Measurements from ENCODE around the gene IL17B. TPM values are rescaled to one million over a fixed set of nuclear protein-coding genes. Genes with fewer than 3 reads are reported as not detected.
"Not testable (repeated sequence)": the region's sequence is repeated elsewhere in the genome, so short reads cannot be mapped to it uniquely, and the experiment has no call there.

The IL17B gene
- total RNA-seq, 1 experiment from 2014 or later, result not detected

DNA sequence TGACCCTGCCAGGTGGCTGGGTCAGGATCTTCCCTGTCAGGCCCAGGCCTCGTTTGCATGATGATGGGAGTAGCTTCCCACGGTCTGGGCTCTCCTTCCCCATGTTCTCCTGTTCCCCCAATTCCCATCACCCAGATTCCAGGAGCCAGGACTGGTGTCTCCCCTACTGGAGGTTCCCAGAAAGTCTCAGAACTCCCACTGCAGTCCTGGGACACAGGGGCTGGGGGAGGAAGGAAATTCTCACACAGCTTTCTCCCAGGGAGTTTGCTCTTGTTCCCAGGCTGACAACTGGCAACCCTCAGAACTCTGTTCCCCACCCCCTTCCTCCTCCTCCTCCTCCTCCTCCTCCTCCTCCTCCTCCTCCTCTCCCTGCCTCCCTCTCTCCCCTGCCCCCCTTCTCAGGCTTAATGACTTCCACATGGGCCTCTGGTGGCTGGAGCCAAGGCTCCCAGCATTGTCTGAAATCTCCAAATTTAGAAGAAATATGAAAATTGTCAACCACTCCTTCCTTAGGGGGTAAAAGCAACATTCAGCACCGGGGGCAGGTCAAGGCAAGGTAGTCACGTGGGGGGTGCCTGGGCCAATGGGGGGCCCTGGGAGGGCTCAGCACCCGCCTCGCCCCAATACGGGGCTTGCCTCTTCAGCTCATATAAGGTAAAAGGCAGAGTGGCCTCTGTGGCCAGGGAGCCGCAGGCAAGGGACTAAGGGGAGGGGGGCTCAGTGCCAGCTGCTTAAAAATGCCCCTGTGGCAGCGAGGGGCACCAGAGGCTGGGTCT is 27.3 kb upstream of the IL17B start:
- no peak for DNase-seq
- no peaks in the 10 kb centered on the region for H3K9me3 ChIP-seq
- H3K36me3 ChIP-seq, result no peaks in the 10 kb centered on the region
- H3K27me3 ChIP-seq, result no peaks in the 10 kb centered on the region
- H3K4me3 ChIP-seq, result no peak overlapping the region

DNA sequence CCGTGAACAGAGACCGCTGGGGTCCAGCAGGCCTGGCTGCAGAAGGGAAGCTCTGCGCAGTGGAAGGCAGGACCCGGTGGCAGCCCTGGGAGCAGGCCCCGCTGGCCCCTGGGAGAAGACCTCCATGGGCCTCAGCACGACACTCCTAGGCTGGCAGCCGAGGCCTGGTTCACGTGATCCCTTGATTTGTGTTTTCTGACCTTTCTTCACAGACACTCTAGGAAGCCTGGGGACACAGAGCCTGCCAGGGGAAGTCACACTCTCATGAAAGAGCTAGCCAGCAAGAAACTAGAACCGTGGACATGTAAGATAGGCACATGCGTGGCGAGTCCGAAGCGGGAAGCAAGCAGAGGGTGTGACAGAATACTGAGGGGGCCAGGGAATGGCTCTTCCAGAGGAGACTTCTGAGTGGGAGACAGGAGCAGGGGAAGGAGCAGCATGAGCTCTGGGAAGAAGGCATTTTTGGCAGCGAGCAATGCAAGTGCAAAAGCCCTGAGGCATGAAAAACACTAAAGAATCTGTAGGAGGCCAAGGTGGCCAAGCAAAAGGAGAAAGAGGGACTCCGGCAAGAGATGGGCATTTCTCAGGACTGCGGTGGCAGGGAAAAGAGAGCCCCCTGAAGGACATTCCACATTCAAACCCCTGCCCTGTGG is 26.6 kb upstream of the IL17B start:
- Histone ChIP-seq H3K9me3 (no peaks in the 10 kb centered on the region), H3K27me3 (no peaks in the 10 kb centered on the region), H3K4me3 (no peak overlapping the region), H3K36me3 (no peaks in the 10 kb centered on the region)
- DNase-seq, result no peak

DNA sequence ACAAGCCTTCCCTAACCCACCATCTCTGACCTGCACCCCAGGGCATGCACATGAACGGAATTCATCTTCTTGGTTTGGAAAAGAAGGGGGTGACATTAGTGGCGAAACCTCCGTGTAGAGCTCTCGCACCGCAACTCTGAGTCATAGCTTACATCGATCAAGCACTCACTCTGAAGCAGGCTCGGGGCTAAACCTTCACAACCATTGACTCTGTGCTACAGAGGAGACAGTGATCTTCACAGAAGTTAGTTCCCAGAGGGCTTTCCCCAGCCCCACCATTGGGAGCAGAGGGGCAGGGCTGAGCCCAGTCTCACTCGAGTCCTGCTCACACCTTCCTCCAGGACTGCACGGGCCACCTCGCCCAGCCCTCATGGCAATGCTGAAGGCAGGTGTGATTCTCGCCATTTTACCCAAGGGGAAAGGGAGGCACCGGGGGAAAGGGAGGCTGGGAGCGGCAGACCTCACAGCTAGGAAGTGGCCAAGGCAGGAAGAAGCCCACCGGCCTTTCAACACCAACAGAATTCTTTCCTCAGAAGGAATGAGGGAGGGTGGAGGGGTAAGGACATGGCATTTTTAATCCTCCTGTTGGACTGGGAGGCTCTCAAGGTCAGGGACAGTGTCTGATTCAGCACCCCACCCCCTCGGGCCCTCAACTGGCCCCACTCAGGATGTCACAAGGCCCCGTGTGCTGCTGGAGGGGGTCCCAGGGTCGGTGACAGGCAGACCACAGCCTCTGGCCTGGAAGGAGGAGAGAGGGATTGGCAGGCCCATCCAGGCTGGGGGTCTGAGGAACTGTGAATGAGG is 25.9 kb upstream of the IL17B start:
- H3K9me3 ChIP-seq, result no peaks in the 10 kb centered on the region
- no peak overlapping the region for H3K4me3 ChIP-seq
- no peaks in the 10 kb centered on the region for H3K36me3 ChIP-seq
- DNase-seq, result peak; percentile 20
- no peaks in the 10 kb centered on the region for H3K27me3 ChIP-seq

DNA sequence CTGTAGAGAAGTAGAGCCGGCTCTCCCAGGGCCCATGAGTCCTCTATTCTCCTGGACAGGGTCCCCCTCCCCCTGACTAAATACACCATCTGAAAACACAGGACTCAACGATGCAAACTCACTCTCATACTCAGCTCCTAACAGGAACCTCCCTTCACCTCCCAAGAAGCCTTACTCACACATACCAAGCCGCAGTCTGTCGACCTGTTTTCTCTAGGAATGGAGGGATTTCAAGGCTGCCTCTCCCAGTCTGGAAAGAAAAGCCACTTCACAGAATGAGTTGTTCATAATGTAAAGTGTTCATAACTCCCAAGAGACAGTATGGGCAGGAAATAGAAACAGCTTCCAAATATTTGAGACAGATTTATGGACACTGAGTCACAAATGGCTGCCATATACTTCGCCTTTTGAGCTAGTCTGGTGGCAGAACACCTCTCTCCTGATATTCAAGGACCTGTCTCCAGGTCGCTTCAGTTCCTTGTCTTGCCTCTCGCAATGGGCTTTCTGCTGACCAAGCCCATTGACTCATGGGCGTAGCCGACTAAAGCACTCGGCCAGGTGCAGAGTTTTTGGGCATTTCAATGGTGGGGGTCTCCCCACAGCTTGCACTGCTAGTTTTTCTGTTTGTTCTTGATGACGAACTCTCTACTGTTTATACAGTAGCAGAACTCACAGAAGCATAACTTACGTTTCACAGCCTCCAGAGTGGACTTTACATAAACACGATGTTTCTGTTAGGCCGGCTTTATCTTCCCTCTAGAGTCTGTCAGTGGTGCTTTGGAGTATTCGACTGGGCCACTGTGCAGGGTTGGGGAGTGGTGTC is 25.0 kb upstream of the IL17B start:
- no peaks in the 10 kb centered on the region for H3K9me3 ChIP-seq
- H3K36me3 ChIP-seq, result no peaks in the 10 kb centered on the region
- H3K4me3 ChIP-seq, result no peak overlapping the region
- no peaks in the 10 kb centered on the region for H3K27me3 ChIP-seq
- no peak for DNase-seq

DNA sequence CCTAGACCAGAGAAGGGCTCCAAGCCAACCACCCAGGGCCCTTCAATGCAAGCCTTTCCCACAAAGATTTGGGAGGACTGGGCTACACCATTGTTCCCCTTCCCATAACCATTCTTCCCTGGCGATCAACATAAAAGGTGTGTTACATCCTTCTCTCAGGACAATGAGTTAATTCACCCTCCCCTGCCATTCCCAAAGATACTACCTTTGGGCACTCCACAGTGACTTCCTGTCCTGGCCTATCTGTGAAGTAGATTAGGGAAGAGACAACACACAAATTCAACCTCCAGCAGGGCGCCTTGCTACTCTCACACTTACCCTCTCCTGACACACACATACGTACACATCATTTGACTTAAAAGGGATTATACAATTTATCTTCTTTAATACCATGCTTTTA is 23.2 kb upstream of the IL17B start:
- Histone ChIP-seq H3K36me3 (no peaks in the 10 kb centered on the region), H3K4me3 (no peak overlapping the region), H3K9me3 (no peaks in the 10 kb centered on the region), H3K27me3 (no peaks in the 10 kb centered on the region)
- no peak for DNase-seq

DNA sequence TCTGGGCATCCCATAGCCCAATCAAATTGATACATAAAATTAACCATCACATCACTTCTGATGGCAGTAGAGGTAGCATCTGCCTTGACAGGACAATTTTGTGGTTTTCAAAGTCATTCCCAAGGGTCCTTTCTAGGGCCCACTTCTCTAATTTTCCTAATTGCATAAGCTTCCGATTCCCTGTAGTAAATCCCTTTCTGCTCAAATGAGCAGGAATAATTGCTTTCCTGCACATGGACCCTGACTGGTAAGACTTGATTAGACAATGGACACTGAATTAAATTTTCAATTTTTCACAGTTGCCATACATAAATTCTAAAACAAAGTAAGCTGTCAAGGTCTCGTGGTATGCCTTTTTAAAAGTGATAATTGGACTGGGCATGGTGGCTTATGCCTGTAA is 22.0 kb upstream of the IL17B start:
- no peak for DNase-seq
- Histone ChIP-seq H3K36me3 (no peaks in the 10 kb centered on the region), H3K27me3 (no peaks in the 10 kb centered on the region), H3K4me3 (no peak overlapping the region), H3K9me3 (no peaks in the 10 kb centered on the region)

DNA sequence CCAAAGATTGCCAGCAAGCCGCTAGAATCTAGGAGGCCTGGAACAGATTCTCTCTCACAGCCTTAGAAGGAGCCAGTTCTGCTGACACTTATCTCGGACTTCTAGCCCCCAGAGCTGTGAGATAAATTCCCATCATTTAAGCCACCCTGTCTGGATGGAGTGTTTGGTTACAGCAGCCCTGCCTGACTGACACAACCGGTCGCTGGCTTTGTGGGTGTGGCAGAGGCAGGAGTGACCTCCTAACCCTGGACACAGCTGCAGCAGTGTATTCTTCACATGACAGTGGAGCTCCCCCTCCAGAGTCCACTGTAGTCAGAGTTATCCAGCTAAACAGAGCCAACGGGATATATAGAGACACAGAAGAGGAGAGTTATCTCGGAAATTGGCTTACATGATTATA is 21.2 kb upstream of the IL17B start:
- DNase-seq, result no peak
- Histone ChIP-seq H3K9me3 (no peaks in the 10 kb centered on the region), H3K4me3 (no peak overlapping the region), H3K27me3 (no peaks in the 10 kb centered on the region), H3K36me3 (no peaks in the 10 kb centered on the region)

DNA sequence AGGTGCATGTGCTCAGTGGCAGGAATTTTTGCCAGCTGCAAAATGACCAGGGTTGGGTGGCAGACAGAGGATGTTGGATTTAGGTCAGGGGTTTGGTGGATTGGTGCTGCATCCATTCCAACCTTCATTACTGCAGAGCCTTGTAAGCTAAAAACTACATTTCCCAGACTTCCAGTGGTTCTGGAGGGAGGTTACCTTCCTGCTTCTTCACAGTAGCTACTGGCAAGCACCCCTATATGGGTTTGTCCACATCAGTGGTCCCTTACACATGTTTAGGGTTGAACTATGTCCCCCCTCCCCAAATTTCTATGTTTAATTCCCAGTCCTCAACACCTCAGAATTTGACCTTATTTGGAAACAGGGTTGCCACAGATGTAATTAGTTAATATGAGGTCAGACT is 20.7 kb upstream of the IL17B start:
- Histone ChIP-seq H3K36me3 (no peaks in the 10 kb centered on the region), H3K4me3 (no peak overlapping the region), H3K27me3 (no peaks in the 10 kb centered on the region), H3K9me3 (no peaks in the 10 kb centered on the region)
- no peak for DNase-seq

DNA sequence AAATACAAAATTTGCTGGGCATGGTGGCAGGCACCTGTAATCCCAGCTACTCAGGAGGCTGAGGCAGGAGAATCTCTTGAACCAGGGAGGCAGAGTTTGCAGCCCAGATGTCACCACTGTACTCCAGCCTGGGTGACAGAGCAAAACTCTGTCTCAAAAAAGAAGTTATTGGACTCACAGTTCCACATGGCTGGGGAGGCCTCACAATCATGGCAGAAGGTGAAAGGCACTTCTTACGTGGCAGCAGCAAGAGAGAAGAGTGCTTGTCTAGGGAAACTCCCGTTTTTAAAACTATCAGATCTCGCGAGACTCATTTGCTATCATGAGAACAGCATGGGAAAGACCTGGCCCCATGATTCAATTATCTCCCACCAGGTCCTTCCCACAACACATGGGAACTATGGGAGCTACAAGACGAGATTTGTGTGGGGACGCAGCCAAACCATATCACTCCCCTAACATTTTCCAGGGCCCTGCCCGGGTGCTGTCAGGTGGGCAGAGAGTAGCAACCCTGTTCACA is 19.7 kb upstream of the IL17B start:
- not testable (repeated sequence) for DNase-seq, H3K9me3 ChIP-seq, H3K4me3 ChIP-seq, H3K36me3 ChIP-seq, H3K27me3 ChIP-seq

DNA sequence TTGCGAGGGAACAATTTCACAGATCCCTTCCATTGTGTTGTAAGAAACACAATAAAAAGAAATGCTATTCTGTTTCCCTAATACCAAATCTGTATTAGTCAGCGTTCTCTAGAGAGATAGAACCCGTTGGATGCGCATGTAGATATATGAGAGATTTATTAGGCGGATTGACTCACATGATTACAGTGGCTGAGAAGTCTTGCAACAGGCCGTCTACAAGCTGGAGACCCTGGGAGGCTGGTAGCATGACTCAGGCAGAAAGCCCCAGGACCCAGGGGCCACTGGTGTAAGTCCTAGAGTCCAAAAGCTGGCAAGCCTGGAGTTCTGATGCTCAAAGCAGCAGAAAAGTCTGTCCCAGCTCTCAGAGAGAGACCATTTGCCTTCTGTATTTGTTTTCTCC is 18.4 kb upstream of the IL17B start:
- no peaks in the 10 kb centered on the region for H3K36me3 ChIP-seq
- peak; percentile 23 for DNase-seq

DNA sequence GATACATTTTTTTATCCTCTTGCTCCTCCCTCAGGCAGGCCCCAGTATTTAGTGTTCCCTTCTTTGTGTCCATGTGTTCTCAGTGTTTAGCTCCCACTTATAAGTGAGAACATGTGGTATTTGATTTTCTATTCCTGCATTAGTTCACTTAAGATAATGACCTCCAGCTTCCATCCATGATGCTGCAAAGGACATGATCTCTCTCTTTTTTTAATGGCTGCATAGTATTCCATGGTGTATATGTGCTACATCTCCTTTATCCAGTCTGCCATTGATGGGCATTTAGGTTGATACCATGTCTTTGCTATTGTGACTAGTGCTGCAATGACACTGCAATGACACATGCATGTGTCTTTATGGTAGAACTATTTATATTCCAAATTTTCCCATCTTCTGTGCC is 15.9 kb upstream of the IL17B start:
- DNase-seq, H3K9me3 ChIP-seq, H3K27me3 ChIP-seq, H3K36me3 ChIP-seq, H3K4me3 ChIP-seq: not testable (repeated sequence)

More for the DNA sequence above, 18.4 kb upstream of the IL17B start:
- Histone ChIP-seq H3K4me3 (no peak overlapping the region), H3K27me3 (no peaks in the 10 kb centered on the region), H3K9me3 (no peaks in the 10 kb centered on the region)

DNA sequence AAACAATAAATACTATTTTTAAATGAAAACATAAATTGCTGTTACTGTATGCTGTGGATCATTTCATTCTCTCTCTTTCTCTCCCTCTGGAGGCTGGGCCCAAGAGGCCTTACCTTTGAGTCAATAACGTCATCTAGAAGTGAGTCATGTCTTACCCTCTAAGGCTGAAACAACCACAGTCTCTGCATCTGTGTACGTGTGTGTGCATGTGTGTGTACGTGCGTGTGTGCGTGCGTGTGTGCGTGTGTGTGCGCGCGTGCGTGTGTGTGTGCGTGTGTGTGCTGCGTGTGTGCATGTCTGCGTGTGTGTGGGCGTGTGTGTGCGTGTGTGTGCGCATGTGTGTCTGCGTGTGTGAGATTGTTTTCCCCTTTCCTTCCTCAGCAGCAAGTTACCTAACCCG is 13.6 kb upstream of the IL17B start:
- no peak overlapping the region for H3K4me3 ChIP-seq
- H3K36me3 ChIP-seq, result no peaks in the 10 kb centered on the region
- H3K9me3 ChIP-seq, result no peaks in the 10 kb centered on the region
- DNase-seq, result no peak
- H3K27me3 ChIP-seq, result no peaks in the 10 kb centered on the region

DNA sequence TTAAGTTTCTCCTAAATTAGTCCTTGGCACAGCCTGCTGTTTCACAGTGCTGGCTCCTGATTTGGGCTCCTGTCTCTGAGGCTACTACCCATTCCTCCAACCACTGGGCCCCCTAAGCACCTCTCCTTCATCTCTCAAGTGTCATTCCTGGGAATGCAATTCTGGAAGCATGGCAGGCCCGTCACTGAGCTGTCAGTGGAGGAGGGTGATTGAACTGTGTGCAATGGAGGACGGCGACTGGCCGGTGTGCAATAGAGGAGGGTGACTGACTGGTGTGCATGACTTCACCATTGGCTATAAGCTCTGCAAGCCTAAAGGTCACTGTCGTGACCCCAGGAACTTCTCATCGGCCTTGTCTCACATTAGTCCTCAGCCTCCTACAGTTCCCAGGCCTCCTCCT is 12.4 kb upstream of the IL17B start:
- no peaks in the 10 kb centered on the region for H3K9me3 ChIP-seq
- no peaks in the 10 kb centered on the region for H3K36me3 ChIP-seq
- H3K4me3 ChIP-seq, result no peak overlapping the region
- no peak for DNase-seq
- no peaks in the 10 kb centered on the region for H3K27me3 ChIP-seq

DNA sequence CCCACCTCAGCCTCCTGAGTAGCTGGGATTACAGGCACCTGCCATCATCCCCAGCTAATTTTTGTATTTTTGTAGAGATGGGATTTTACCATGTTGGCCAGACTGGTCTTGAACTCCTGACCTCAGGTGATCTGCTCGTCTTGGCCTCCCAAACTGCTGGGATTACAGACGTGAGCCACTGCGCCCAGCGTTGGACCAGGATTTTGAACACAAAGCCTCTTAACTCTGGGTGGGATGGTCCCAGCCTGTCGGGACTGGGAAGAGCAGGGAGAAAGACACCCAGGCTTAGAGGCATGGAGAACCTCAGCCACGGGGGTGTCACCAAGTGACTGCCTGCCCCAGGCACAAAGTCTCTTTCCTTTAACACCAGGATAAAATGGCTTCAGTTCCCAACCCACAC is 12.0 kb upstream of the IL17B start:
- not testable (repeated sequence) for H3K9me3 ChIP-seq, H3K4me3 ChIP-seq, H3K36me3 ChIP-seq, DNase-seq, H3K27me3 ChIP-seq

DNA sequence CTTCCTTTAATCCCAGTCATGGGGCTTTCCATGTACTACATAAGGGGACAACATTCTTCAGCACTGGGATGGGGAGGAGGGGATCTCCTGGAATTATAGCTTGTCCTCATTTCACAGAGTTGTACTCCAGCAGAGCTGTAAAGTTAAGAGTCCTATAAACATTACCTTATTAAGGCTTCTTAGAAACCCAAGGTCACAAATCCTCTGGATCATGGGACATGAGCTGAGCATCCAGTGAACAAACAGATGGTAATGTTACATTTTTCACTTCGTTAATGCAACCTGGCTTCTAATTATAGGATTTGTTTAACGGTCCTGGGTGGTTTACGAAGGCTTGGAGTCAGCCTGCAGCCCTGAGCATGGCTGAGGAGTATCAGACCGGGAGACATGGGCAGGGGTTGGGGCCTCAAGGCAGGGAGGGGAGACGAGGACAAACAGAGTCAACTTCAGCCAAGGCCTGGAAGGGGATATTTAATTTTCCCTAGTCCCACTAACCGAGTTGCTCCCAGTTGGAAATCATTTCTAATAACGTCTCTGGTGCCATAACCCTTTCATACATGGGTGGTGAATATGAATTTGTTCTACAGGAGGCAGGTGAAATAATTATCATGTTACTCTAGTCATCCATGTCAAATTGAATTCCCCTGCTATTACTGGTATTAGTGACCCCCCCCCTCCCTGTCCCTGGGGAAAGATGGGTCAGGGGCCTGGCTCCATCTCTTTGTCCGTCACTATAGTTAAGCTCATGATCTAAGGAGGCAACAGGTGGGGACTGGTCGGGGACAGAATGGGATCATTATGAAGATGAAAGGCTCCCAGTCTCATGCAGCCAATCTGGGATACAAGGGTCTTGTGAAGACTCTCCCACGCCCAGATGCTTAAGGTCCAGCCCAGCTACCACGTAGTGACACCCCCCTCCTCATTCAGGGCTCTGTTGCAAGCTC is 10.7 kb upstream of the IL17B start:
- Histone ChIP-seq H3K4me3 (no peak overlapping the region), H3K27me3 (no peaks in the 10 kb centered on the region), H3K36me3 (no peaks in the 10 kb centered on the region), H3K9me3 (no peaks in the 10 kb centered on the region)
- DNase-seq, result no peak
